ENCODE data around the gene ZP1. TPM values are rescaled to one million over a fixed set of nuclear protein-coding genes. Genes with fewer than 3 reads are reported as not detected.

ZP1 gene
- total and polyA plus RNA-seq, 2 of the 8 experiments (the other 6 are each of a cell fraction or from before 2014, with no cell fraction given) = not detected

DNA sequence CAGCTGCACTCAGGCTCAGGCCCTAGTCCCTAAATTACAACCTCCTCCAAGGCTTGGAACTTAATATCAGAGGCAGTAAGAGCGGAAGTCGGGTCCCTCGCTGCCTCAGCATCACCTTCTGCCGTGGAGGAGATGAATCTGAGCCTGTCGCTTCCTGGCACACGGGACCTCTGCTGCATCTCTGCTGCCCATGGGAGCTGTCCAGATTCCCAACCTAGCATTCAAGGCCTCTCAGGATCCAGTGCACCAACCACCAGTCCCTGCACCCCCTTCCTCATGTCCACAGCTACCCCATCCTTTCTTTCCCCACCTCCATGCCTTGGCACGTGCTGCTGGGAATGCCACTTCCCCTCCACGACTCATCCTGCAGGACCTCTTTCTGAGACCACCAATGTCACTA, 9.1 kb upstream of the ZP1 start (continued):
- TF ChIP-seq KDM1A (IDR thresholded peaks at IDR 0.05; ENCODE audit: borderline replicate concordance, low read length) (no peak), JUN (IDR thresholded peaks at IDR 0.05; ENCODE audit: low read depth, low read length) (no peak), NANOG (IDR thresholded peaks at IDR 0.05; ENCODE audit: insufficient read depth, low read depth, low read length, poor library complexity, severe bottlenecking) (no peak), JUND (IDR thresholded peaks at IDR 0.05; ENCODE audit: low read length) (no peak), RNF2 (IDR thresholded peaks at IDR 0.05; ENCODE audit: borderline replicate concordance, low read depth, low read length, missing control alignments, poor library complexity, severe bottlenecking) (no peak)
